Skeletal muscle satellite cell (primary cell): ENCODE results near the gene DHRSX.
"Not testable (repeated sequence)": the region's sequence is repeated elsewhere in the genome, so short reads cannot be mapped to it uniquely, and the experiment has no call there.

Experiments
- H3K27me3 ChIP-seq: 2 replicates; pipeline ENCODE4 v1.7.0; 2013; ENCODE audit warnings: low read length; ENCODE audit not compliant: control insufficient read depth, insufficient read depth
- H3K36me3 ChIP-seq: 2 replicates; pipeline ENCODE4 v1.7.0; 2013; ENCODE audit warnings: mild to moderate bottlenecking, control low read depth, low read length; ENCODE audit not compliant: insufficient read depth
- H3K4me1 ChIP-seq: 2 replicates; pipeline ENCODE4 v1.7.0; 2013; ENCODE audit warnings: low read length; ENCODE audit not compliant: control insufficient read depth, insufficient read depth
- H3K4me2 ChIP-seq: 2 replicates; pipeline ENCODE4 v1.7.0; 2013; ENCODE audit warnings: mild to moderate bottlenecking, low read length
- H3K4me3 ChIP-seq: 2 replicates; pipeline ENCODE4 v1.7.0; 2013; ENCODE audit warnings: low read length
- H3K9ac ChIP-seq: 2 replicates; pipeline ENCODE4 v1.7.0; 2013; ENCODE audit warnings: mild to moderate bottlenecking, low read depth, low read length, moderate library complexity
- H3K9me3 ChIP-seq: replicated peaks from 2 replicates; pipeline ENCODE4 v1.7.0; 2013; ENCODE audit warnings: mild to moderate bottlenecking, control low read depth, low read length

DHRSX gene

DNA sequence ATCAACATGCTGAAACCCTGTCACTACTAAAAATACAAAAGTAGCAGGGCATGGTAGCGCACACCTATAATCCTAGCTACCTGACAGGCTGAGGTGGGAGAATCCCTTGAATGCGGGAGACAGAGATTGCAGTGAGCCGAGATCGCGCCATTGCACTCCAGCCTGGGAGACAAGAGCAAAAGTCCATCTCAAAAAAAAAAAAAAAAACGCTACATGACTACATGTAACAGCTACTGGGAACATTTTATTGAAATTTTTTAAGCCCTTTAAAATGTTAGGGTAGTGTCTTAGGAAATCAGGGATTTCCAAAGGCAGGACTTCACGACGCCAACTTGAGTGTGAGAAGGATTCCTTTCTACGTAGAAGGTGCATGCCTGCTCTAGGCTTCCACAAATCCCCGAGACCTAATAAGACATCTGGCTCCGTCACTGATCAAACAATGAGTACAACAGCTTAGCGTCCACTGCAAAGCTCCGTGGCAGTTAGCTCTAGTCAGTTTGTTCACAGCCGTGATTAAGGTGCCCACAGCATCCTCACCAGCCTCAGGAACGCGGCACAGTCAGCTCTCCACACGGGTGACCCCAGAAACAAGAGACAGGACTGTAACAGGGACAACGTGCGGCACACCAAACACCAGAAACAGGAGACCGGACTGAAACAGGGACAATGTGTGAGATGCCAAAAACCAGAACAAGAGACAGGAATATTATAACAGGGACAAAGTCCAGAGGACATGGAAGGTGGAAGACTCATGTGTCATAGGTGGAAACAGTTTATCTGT lies 33.7 kb downstream of the DHRSX start:
- Histone ChIP-seq H3K27me3 (no peaks in the 10 kb centered on the region), H3K4me2 (no peak overlapping the region), H3K9ac (no peak overlapping the region), H3K36me3 (no peaks in the 10 kb centered on the region), H3K4me1 (no peaks in the 10 kb centered on the region), H3K4me3 (no peak overlapping the region), H3K9me3 (no peaks in the 10 kb centered on the region)

DNA sequence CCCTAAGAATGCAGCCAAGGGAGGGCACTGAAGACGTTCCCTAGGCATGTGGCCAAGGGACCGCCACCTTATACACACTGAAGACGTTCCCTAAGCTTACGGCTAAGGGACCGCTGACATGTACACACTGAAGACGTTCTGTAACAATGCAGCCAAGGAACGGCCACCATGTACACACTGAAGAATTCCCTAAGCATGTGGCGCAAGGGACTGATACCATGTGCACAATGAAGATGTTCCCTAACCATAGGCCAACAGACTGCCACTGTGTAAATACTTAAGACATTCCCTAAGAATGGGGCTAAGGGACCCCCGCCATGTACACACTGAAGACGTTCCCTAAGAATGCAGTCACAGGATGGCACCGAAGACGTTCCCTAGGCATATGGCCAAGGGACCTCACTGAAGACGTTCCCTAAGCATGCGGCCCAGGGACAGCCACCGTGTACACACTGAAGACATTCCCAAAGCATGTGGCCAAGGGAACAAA lies 36.1 kb downstream of the DHRSX start:
- Histone ChIP-seq H3K4me1 (no peaks in the 10 kb centered on the region), H3K9me3 (no peaks in the 10 kb centered on the region), H3K4me3 (no peak overlapping the region), H3K27me3 (no peaks in the 10 kb centered on the region), H3K9ac (no peak overlapping the region), H3K4me2 (no peak overlapping the region), H3K36me3 (no peaks in the 10 kb centered on the region)

DNA sequence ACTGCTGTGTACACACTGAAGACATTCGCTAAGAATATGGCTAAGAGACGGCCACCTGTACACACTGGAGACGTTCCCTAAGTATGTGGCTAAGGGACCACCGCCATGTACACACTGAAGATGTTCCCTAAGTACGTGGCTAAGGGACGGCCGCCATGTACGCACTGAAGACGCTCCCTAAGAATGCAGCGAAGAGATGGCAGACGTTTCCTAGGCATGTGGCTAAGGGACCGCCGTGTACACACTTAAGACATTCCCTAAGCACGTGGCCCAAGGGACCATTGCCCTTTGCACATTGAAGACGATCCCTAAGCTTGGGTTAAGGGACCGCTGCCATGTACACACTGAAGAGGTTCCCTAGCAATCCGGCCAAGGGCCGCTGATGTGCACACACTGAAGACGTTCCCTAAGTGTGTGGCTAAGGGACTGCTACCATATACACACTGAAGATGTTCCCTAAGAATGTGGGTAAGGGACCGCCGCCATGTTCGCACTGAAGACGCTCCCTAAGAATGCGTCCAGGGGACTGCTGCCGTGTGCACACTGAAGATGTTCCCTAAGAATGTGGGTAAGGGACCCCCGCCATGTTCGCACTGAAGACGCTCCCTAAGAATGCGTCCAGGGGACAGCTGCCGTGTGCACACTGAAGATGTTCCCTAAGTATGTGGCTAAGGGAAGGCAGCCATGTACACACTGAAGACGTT lies 36.7 kb downstream of the DHRSX start:
- Histone ChIP-seq H3K4me1 (no peaks in the 10 kb centered on the region), H3K4me2 (no peak overlapping the region), H3K36me3 (no peaks in the 10 kb centered on the region), H3K27me3 (no peaks in the 10 kb centered on the region), H3K9ac (no peak overlapping the region), H3K4me3 (no peak overlapping the region), H3K9me3 (no peaks in the 10 kb centered on the region)

DNA sequence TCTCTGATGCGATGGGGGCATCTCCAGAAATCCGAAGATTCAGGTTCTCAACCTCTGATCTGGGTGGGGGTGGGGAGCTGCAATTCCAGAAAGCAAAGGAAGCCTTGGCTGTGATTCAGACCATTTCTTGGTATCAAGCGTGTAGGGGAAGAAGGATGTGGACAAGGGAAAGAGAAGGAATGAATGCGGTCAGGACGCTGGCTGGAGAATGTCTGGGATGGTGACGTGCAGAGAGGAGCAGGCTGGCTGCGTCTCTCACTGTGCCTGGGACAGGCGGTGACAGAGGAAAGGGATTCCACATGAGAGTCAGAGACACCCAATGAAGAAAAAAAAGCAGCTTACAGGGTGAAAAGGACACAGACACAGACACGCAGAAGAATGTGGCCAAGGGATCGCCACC lies 37.3 kb downstream of the DHRSX start:
- H3K36me3 ChIP-seq, H3K4me2 ChIP-seq, H3K4me1 ChIP-seq, H3K4me3 ChIP-seq, H3K27me3 ChIP-seq, H3K9me3 ChIP-seq, H3K9ac ChIP-seq: not testable (repeated sequence)

DNA sequence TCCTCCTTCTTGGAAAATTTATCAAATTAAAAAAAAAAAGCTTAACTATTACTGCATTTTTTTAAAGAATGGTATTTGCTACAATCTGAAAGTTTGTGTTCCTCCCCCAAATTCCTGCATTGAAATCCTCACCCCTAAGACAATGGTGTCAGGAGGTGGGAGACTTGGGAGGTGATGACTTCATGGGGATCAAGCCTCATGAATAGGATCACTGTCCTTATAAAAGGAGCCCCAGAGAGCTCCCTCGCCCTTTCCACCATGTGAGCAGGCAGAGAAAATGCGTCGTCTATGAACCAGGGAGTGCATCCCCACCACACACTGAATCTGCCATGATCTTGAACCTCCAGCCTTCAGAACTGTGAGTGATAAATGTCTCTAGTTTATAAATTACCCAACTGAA lies 38.0 kb downstream of the DHRSX start:
- H3K4me3 ChIP-seq = no peak overlapping the region
- H3K36me3 ChIP-seq = peaks cover 2% of the 10 kb centered on the region
- H3K9me3 ChIP-seq = no peaks in the 10 kb centered on the region
- no peaks in the 10 kb centered on the region for H3K4me1 ChIP-seq
- no peak overlapping the region for H3K9ac ChIP-seq
- no peaks in the 10 kb centered on the region for H3K27me3 ChIP-seq
- no peak overlapping the region for H3K4me2 ChIP-seq

DNA sequence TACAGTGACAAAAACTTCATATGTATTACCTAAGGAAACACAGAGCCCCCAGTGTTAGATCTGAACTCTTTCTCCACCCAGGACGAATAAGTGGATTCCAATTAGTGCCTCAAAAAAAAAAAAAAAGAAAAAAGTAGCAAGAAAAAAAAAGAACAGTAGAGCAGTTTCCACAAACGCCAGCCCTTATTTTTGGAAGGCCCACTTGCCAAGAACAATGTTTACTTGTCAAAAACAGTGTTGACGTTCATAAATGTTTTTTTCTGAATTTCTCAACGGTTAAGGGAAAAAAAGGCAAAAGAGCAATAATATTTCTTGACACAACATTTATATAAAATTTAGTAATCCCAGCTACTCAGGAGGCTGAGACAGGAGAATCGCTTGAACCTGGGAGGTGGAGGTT lies 38.7 kb downstream of the DHRSX start:
- Histone ChIP-seq H3K27me3 (no peaks in the 10 kb centered on the region), H3K4me2 (no peak overlapping the region), H3K9me3 (no peaks in the 10 kb centered on the region), H3K4me1 (no peaks in the 10 kb centered on the region), H3K9ac (no peak overlapping the region), H3K36me3 (peaks cover 2% of the 10 kb centered on the region), H3K4me3 (no peak overlapping the region)

DNA sequence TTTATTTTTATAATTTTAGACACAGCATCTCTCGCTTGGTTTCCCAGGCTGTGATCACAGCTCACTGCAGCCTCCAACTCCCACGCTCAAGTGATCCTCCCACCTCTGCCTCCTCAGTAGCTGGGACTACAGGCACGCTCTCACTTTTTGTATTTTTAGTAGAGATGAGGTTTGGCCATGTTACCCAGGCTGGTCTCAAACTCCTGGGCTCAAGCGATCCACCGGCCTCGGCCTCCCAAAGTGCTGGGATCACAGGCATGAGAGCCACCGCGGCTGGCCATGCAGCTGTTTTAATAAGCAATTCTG lies 39.1 kb downstream of the DHRSX start:
- no peaks in the 10 kb centered on the region for H3K9me3 ChIP-seq
- no peak overlapping the region for H3K4me2 ChIP-seq
- no peaks in the 10 kb centered on the region for H3K27me3 ChIP-seq
- peaks cover 2% of the 10 kb centered on the region for H3K36me3 ChIP-seq
- no peaks in the 10 kb centered on the region for H3K4me1 ChIP-seq
- H3K9ac ChIP-seq = no peak overlapping the region
- H3K4me3 ChIP-seq = no peak overlapping the region

DNA sequence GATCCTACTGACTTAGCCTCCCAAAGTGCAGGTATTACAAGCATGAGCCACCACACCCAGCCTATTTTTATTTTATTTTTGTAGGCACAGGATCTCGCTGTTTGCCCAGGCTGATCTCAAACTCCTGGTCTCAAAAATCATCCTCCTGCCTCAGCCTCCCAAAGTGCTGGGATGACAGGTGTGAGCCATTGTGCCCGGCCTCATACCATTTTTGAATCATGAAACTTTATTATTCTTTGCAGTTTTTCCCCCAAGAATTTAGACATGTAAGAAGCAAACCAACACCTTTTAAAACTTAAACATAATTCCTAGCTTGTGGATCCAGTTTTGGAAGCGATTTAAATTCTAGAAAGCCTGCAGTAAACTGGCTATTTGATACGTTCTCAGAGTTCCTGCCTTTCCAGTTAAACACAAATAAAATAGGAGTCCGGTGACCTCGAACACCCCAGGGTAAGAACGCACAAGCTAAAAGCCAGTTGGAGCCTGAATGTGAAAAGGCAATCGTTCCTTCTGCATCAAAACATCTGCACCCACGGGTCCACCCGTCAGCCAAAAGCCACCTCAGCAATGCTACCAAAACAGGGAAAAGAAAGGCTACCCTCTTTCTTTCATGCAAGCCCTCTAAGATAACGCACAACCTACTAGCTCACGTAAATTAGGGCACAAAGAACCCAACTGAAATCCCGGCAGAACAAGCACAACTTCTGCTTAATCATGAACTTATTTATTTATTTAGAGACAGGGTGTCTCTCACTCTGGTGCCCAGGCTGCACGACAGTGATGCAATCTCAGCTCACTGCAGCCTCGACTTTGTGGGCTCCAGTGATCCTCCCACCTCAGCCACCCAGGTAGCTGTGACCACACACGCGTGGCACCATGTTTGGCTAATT lies 39.7 kb downstream of the DHRSX start:
- not testable (repeated sequence) for H3K36me3 ChIP-seq, H3K4me1 ChIP-seq, H3K27me3 ChIP-seq, H3K4me2 ChIP-seq, H3K9ac ChIP-seq, H3K9me3 ChIP-seq, H3K4me3 ChIP-seq

DNA sequence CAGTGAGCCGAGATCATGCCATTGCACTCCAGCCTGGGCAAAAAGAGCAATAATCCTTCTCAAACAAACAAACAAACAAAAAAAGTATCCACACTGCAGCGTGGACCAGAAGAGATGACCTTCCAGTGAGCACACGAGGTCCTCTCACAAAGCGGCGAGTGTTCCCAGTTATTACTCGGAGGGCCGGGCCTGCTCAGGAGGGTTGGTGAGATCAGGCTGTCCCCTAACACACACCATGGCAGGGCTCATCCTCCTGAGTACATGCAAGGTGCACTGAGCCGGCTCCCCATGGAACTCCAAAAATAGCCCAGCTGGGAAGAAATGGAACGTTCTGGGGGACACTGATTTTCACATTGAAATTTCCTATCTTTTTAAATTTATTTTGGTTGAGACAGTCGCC lies 40.7 kb downstream of the DHRSX start:
- H3K4me1 ChIP-seq, H3K4me2 ChIP-seq: not testable (repeated sequence)

DNA sequence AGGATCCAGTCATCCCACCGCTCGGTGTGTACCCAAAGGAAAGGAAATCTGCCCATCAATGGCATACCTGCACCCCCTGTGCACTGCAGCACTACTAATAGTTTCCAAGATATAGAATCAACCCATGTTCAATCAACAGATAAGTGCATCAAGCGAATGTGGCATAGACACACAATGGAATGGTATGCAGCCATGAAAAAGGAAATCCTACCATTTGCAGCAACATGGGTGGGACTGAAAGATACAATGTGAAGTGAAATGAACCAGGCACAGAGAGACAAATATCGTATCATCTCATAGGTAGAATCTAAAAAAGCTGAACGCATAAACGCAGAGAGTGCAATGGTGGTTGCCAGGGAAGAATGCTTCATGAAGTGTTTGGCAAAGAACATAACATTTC lies 42.5 kb downstream of the DHRSX start:
- H3K9me3 ChIP-seq = no peaks in the 10 kb centered on the region
- H3K9ac ChIP-seq = no peak overlapping the region
- peaks cover 2% of the 10 kb centered on the region for H3K36me3 ChIP-seq
- no peaks in the 10 kb centered on the region for H3K4me1 ChIP-seq
- no peak overlapping the region for H3K4me3 ChIP-seq
- no peak overlapping the region for H3K4me2 ChIP-seq
- no peaks in the 10 kb centered on the region for H3K27me3 ChIP-seq

More for the DNA sequence above, 40.7 kb downstream of the DHRSX start:
- not testable (repeated sequence) for H3K36me3 ChIP-seq, H3K4me3 ChIP-seq, H3K9ac ChIP-seq, H3K9me3 ChIP-seq, H3K27me3 ChIP-seq

DNA sequence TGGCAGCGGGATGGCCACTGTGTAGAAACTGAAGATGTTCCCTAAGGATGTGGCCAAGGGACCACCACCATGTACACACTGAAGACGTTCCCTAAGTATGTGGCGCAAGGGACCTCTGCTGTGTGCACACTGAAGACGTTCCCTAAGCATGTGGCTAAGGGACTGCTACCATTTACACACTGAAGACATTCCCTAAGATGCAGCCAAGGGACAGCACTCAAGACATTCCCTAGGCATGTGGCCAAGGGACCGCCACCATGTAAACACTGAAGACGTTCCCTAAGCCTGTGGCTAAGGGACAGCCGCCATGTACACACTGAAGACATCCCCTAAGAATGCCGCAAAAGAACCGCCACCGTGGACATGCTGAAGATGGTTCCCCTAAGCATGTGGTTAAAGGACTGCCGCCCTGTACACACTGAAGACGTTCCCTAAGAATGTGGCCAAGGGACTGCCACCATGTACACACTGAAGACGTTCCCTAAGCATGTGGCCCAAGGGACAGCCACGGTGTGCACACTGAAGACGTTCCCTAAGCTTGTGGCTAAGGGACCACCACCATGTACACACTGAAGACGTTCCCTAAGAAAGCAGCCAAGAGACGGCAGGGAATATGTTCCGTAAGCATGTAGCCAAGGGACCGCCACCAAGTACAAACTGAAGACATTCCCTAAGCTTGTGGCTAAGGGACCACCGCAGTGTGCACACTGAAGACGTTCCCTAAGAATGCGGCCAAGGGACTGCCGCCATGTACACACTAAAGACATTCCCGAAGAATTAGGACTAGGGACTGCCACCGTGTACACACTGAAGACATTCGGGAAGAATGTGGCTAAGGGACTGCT lies 43.3 kb downstream of the DHRSX start:
- H3K4me1 ChIP-seq = no peaks in the 10 kb centered on the region
- no peaks in the 10 kb centered on the region for H3K9me3 ChIP-seq
- no peak overlapping the region for H3K4me3 ChIP-seq
- no peaks in the 10 kb centered on the region for H3K27me3 ChIP-seq
- H3K9ac ChIP-seq = no peak overlapping the region
- H3K36me3 ChIP-seq = peaks cover 6% of the 10 kb centered on the region
- H3K4me2 ChIP-seq = no peak overlapping the region
